ENCODE measurements around the gene RWDD3. TPM values are rescaled to one million over a fixed set of nuclear protein-coding genes. Genes with fewer than 3 reads are reported as not detected.

RWDD3 gene
- total and polyA plus RNA-seq, 2 donors (not counting 1 experiment from before 2014, with no cell fraction given): 19.9 to 21.9 TPM

DNA sequence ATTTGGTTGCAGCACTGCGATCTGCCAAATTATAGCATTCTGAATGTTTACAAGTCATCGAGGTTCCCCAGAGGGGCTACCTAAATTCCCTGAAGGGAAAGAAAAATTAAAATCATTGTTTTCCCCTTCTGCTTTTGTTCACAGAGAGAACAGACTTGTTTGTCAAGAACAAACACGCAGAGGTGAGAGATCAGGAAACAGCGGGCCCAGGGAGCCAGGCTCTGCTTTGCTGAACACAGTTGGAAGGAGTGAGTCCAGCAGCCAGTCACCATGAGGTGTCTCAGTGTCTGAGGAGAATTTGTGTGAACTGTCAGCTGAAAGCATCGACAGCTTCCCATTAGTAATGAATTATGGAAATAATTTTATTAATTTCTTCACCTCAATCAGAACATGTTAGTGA is 52.5 kb downstream of the RWDD3 start:
- Histone ChIP-seq H3K9me3 (ENCODE audit: control extremely low read depth in 1 of 3, control insufficient read depth in 2 of 3, insufficient read depth in 1 of 3, low read length in 2 of 3) (no peaks in the 10 kb centered on the region), H3K4me2 (replicated peaks; ENCODE audit: low read depth, low read length, poor library complexity, severe bottlenecking) (no peak overlapping the region), H3K4me3 (ENCODE audit: control extremely low read depth in 1 of 5, extremely low read depth in 1 of 5, insufficient read depth in 1 of 5, low read depth in 2 of 5, low read length in 4 of 5) (no peak overlapping the region), H3K79me2 (ENCODE audit: control insufficient read depth, insufficient read depth, low read length) (no peaks in the 10 kb centered on the region), H3K36me3 (replicated peaks in 1 of 2; ENCODE audit: control extremely low read depth in 1 of 2, control insufficient read depth in 1 of 2, extremely low read depth in 1 of 2, insufficient read depth in 2 of 2, low read length in 1 of 2) (no peaks in the 10 kb centered on the region), H4K20me1 (ENCODE audit: control insufficient read depth, insufficient read depth, low read length, poor library complexity, severe bottlenecking) (no peaks in the 10 kb centered on the region), H3K27ac (ENCODE audit: low read length in 2 of 2) (no peak overlapping the region), H3K9ac (ENCODE audit: low read length) (no peak overlapping the region), H3K4me1 (ENCODE audit: control insufficient read depth in 2 of 2, insufficient read depth in 2 of 2, low read length in 2 of 2) (no peaks in the 10 kb centered on the region), H2AFZ (ENCODE audit: insufficient read depth, low read depth, low read length, poor library complexity, severe bottlenecking) (no peak overlapping the region), H3K27me3 (replicated peaks in 1 of 4; ENCODE audit: control extremely low read depth in 1 of 4, control insufficient read depth in 3 of 4, insufficient read depth in 4 of 4, low read length in 3 of 4) (no peaks in the 10 kb centered on the region)
- no peak overlapping the region for H3K27ac Mint-ChIP-seq
- H3K27me3 Mint-ChIP-seq: peaks cover 3% of the 10 kb centered on the region
- POLR2A ChIA-PET: no interaction called here
- CTCF ChIA-PET: no interaction called here
- no peak overlapping the region for H3K4me3 Mint-ChIP-seq
- no peak for TF ChIP-seq EZH2 (IDR thresholded peaks at IDR 0.05; ENCODE audit: borderline replicate concordance, insufficient read depth, low read depth, low read length, poor library complexity, severe bottlenecking)
- TF ChIP-seq, protein P1, sequence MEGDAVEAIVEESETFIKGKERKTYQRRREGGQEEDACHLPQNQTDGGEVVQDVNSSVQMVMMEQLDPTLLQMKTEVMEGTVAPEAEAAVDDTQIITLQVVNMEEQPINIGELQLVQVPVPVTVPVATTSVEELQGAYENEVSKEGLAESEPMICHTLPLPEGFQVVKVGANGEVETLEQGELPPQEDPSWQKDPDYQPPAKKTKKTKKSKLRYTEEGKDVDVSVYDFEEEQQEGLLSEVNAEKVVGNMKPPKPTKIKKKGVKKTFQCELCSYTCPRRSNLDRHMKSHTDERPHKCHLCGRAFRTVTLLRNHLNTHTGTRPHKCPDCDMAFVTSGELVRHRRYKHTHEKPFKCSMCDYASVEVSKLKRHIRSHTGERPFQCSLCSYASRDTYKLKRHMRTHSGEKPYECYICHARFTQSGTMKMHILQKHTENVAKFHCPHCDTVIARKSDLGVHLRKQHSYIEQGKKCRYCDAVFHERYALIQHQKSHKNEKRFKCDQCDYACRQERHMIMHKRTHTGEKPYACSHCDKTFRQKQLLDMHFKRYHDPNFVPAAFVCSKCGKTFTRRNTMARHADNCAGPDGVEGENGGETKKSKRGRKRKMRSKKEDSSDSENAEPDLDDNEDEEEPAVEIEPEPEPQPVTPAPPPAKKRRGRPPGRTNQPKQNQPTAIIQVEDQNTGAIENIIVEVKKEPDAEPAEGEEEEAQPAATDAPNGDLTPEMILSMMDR (IDR thresholded peaks at IDR 0.05): no peak
- H3K9me3 Mint-ChIP-seq (ENCODE audit: insufficient read depth): no peaks in the 10 kb centered on the region
- H3K4me1 Mint-ChIP-seq: no peaks in the 10 kb centered on the region
- no peak for DNase-seq
- no peak for ATAC-seq (ENCODE audit: low read depth)
- 90% methylated on average over 4 of the region's 5 CpGs for WGBS (ENCODE audit: insufficient coverage)
- intact Hi-C loops (cut with micrococcal nuclease): no loop called here

DNA sequence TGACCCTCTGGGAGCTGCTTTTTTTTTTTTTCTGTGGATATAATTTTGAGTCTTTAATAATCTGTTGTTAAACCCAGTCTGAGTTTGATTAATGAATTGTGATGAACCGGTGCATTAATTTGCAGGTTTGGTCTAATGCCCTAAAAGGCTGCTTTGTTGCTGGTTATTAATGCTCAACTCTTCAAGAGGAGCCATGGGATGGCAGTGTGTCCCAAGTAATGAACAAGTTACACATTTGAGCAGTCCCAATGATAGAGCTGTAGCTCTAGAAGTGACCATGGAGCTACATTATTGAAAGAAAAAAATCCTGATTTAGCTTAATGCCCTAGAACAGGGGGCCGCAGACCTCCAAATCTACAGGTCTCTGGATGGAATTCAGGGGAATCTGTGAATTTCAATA is 53.1 kb downstream of the RWDD3 start:
- Histone ChIP-seq H3K4me1 (ENCODE audit: control insufficient read depth in 2 of 2, insufficient read depth in 2 of 2, low read length in 2 of 2) (no peaks in the 10 kb centered on the region), H2AFZ (ENCODE audit: insufficient read depth, low read depth, low read length, poor library complexity, severe bottlenecking) (no peak overlapping the region), H3K27ac (ENCODE audit: low read length in 2 of 2) (no peak overlapping the region), H3K4me3 (ENCODE audit: control extremely low read depth in 1 of 5, extremely low read depth in 1 of 5, insufficient read depth in 1 of 5, low read depth in 2 of 5, low read length in 4 of 5) (no peak overlapping the region), H3K27me3 (replicated peaks in 1 of 4; ENCODE audit: control extremely low read depth in 1 of 4, control insufficient read depth in 3 of 4, insufficient read depth in 4 of 4, low read length in 3 of 4) (no peaks in the 10 kb centered on the region), H3K36me3 (replicated peaks in 1 of 2; ENCODE audit: control extremely low read depth in 1 of 2, control insufficient read depth in 1 of 2, extremely low read depth in 1 of 2, insufficient read depth in 2 of 2, low read length in 1 of 2) (no peaks in the 10 kb centered on the region), H4K20me1 (ENCODE audit: control insufficient read depth, insufficient read depth, low read length, poor library complexity, severe bottlenecking) (no peaks in the 10 kb centered on the region), H3K79me2 (ENCODE audit: control insufficient read depth, insufficient read depth, low read length) (no peaks in the 10 kb centered on the region), H3K9me3 (ENCODE audit: control extremely low read depth in 1 of 3, control insufficient read depth in 2 of 3, insufficient read depth in 1 of 3, low read length in 2 of 3) (no peaks in the 10 kb centered on the region), H3K4me2 (replicated peaks; ENCODE audit: low read depth, low read length, poor library complexity, severe bottlenecking) (no peak overlapping the region), H3K9ac (ENCODE audit: low read length) (no peak overlapping the region)
- Mint-ChIP-seq H3K27me3 (peaks cover 3% of the 10 kb centered on the region), H3K4me1 (no peaks in the 10 kb centered on the region), H3K4me3 (no peak overlapping the region), H3K9me3 (ENCODE audit: insufficient read depth) (no peaks in the 10 kb centered on the region), H3K27ac (no peak overlapping the region)
- intact Hi-C loops (cut with micrococcal nuclease): no loop called here
- ATAC-seq (ENCODE audit: low read depth) (no peak), DNase-seq (no peak)
- TF ChIP-seq, protein P1 (IDR thresholded peaks at IDR 0.05): no peak
- TF ChIP-seq EZH2 (IDR thresholded peaks at IDR 0.05; ENCODE audit: borderline replicate concordance, insufficient read depth, low read depth, low read length, poor library complexity, severe bottlenecking): no peak
- POLR2A ChIA-PET: no interaction called here
- CTCF ChIA-PET: no interaction called here
- 86% methylated on average over 1 of the region's 2 CpGs for WGBS (ENCODE audit: insufficient coverage)

Data from B cell (primary cell).